HepG2 (cell line): ENCODE results near the gene ESPN. TPM values are rescaled to one million over a fixed set of nuclear protein-coding genes. Genes with fewer than 3 reads are reported as not detected.

Source experiments
- AHDC1 ChIP-seq: sonication (generic); formaldehyde crosslinking; IDR thresholded peaks from 2 replicates; pipeline ENCODE4 v1.5.1; 2020; ENCODE audit warnings: mild to moderate bottlenecking, missing genetic modification reagents, borderline replicate concordance
- GTF3A ChIP-seq: sonication (generic); formaldehyde crosslinking; conservative IDR thresholded peaks from 2 replicates; pipeline ENCODE4 v1.4.0; 2020; ENCODE audit warnings: mild to moderate bottlenecking, missing genetic modification reagents
- HINFP ChIP-seq: sonication (generic); formaldehyde crosslinking; IDR thresholded peaks from 2 replicates; pipeline ENCODE4 v1.4.0; 2020; ENCODE audit warnings: low read depth, mild to moderate bottlenecking, missing genetic modification reagents
- MBD4 ChIP-seq: IDR thresholded peaks from 2 replicates; pipeline ENCODE4 v1.6.1; 2012; ENCODE audit warnings: low read length, inconsistent platforms, borderline replicate concordance
- MXD3 ChIP-seq: IDR thresholded peaks from 2 replicates; pipeline ENCODE4 v1.6.1; 2016; ENCODE audit warnings: mild to moderate bottlenecking, missing biosample characterization, missing genetic modification reagents
- PLSCR1 ChIP-seq: sonication (generic); formaldehyde crosslinking; IDR thresholded peaks from 2 replicates; pipeline ENCODE4 v1.5.0; 2020; ENCODE audit warnings: missing genetic modification reagents, mild to moderate bottlenecking, borderline replicate concordance
- TARDBP ChIP-seq: sonication (generic); formaldehyde crosslinking; IDR thresholded peaks from 2 replicates; pipeline ENCODE4 v1.8.0; 2022; ENCODE audit warnings: mild to moderate bottlenecking, missing genetic modification reagents
- ZBTB25 ChIP-seq: IDR thresholded peaks from 2 replicates; pipeline ENCODE4 v1.6.1; 2018; ENCODE audit warnings: missing genetic modification reagents
- ZBTB33 ChIP-seq: sonication (generic); formaldehyde crosslinking; IDR thresholded peaks from 2 replicates; pipeline ENCODE4 v1.4.0; 2020; ENCODE audit warnings: missing genetic modification reagents
- ZBTB7A ChIP-seq: sonication (generic); formaldehyde crosslinking; IDR thresholded peaks from 2 replicates; pipeline ENCODE4 v1.8.0; 2022; ENCODE audit warnings: mild to moderate bottlenecking, missing genetic modification reagents
- ZNF207 ChIP-seq: fragments of 450-650 bp; IDR thresholded peaks from 2 replicates; pipeline ENCODE4 v1.6.1; 2016; ENCODE audit warnings: antibody characterized with exemption, borderline replicate concordance
- ZNF276 ChIP-seq: sonication (generic); formaldehyde crosslinking; IDR thresholded peaks from 2 replicates; pipeline ENCODE4 v1.4.0; 2020; ENCODE audit warnings: mild to moderate bottlenecking, low read depth, missing genetic modification reagents
- ZNF607 ChIP-seq: sonication (generic); formaldehyde crosslinking; IDR thresholded peaks from 2 replicates; pipeline ENCODE4 v1.5.1; 2020; ENCODE audit warnings: missing genetic modification reagents, mild to moderate bottlenecking, borderline replicate concordance
- ZNF788 ChIP-seq: sonication (generic); formaldehyde crosslinking; IDR thresholded peaks from 2 replicates; pipeline ENCODE4 v1.5.0; 2020; ENCODE audit warnings: mild to moderate bottlenecking, missing genetic modification reagents, borderline replicate concordance
- ZSCAN9 ChIP-seq: IDR thresholded peaks from 2 replicates; pipeline ENCODE4 v1.6.1; 2016; ENCODE audit warnings: borderline replicate concordance
- polyA plus RNA-seq, 8 experiments: library from polyadenylated mRNA; depleted of rRNA in 3 of 8; stranded (reverse) in 7 of 8; unstranded in 1 of 8; fragments of >200 nt; fragmentation: Illumina TruSeq in 4 of 8; extraction: Trizol in 4 of 8; gene quantifications; 2 replicates each; pipeline versions ENCODE4 v1.2.1 to v1.2.3, GENCODE V29; 2011 to 2016; ENCODE audit warnings: low read depth in 4 of 8, missing spikeins in 1 of 8, mixed read lengths in 1 of 8; ENCODE audit not compliant: insufficient read depth in 1 of 8
- total RNA-seq, 5 experiments: library from RNA; depleted of rRNA; stranded (reverse); fragments of >200 nt; fragmentation: Illumina TruSeq; extraction: Trizol; gene quantifications; 2 replicates each; pipeline ENCODE4 v1.2.3, GENCODE V29; 2016; ENCODE audit warnings: low read depth in 1 of 5

ESPN gene
- total and polyA plus RNA-seq, 2 of the 13 experiments (the other 11 are each of a cell fraction or from before 2014, with no cell fraction given), result 48.6 to 54.2 TPM

GRCh38 chr1:6378096-6378746, 46.4 kb upstream of the ESPN start (continued):
- TF ChIP-seq PLSCR1 (CRISPR knock-in tag) (no peak), ZBTB33 (CRISPR knock-in tag) (peak; percentile 85; the same call in 1 of the 2 replicates), ZBTB25 (CRISPR knock-in tag) (no peak), ZNF207 (no peak), ZNF788 (CRISPR knock-in tag) (no peak), MBD4 (no peak), ZSCAN9 (CRISPR knock-in tag) (no peak), ZNF276 (CRISPR knock-in tag) (no peak), AHDC1 (CRISPR knock-in tag) (no peak), HINFP (CRISPR knock-in tag) (no peak), MXD3 (CRISPR knock-in tag) (no peak), ZNF607 (no peak), ZBTB7A (CRISPR knock-in tag) (no peak), GTF3A (no peak), TARDBP (CRISPR knock-in tag) (no peak)
